GM12878 (cell line): ENCODE results near the gene ZNF688. TPM values are rescaled to one million over a fixed set of nuclear protein-coding genes. Genes with fewer than 3 reads are reported as not detected.
A peak's percentile ranks its signal among the peaks of the same experiment; 100 is the strongest.

ENCODE experiments used
- ATF7 ChIP-seq: fragments of 450-650 bp; IDR thresholded peaks from 2 replicates; pipeline ENCODE4 v1.6.1; 2016; ENCODE audit warnings: low read depth, mild to moderate bottlenecking
- CUX1 ChIP-seq: IDR thresholded peaks from 2 replicates; pipeline ENCODE4 v1.6.1; 2012; ENCODE audit warnings: improper control_type of control experiment, low read depth, low read length; ENCODE audit not compliant: insufficient replicate concordance
- GATAD2B ChIP-seq: fragments of 450-650 bp; conservative IDR thresholded peaks from 2 replicates; pipeline ENCODE4 v1.6.1; 2017; ENCODE audit warnings: low read depth, mild to moderate bottlenecking, moderate library complexity
- MTA2 ChIP-seq: fragments of 450-650 bp; IDR thresholded peaks from 2 replicates; pipeline ENCODE4 v1.6.1; 2016; ENCODE audit warnings: low read depth, mild to moderate bottlenecking, moderate library complexity
- MYB ChIP-seq: fragments of 150-350 bp; IDR thresholded peaks from 2 replicates; pipeline ENCODE4 v1.6.1; 2014; ENCODE audit warnings: mild to moderate bottlenecking, low read depth, low read length, borderline replicate concordance
- NFYB ChIP-seq: IDR thresholded peaks from 2 replicates; pipeline ENCODE4 v1.6.1; 2011; ENCODE audit warnings: low read depth, mild to moderate bottlenecking, low read length, improper control_type of control experiment, moderate library complexity; ENCODE audit not compliant: insufficient read depth
- PKNOX1 ChIP-seq: fragments of 450-650 bp; IDR thresholded peaks from 2 replicates; pipeline ENCODE4 v1.6.1; 2016; ENCODE audit warnings: mild to moderate bottlenecking
- PRDM15 ChIP-seq: fragments of 450-650 bp; formaldehyde crosslinking; IDR thresholded peaks from 2 replicates; pipeline ENCODE4 v1.4.0; 2020; ENCODE audit warnings: mild to moderate bottlenecking, moderate library complexity
- RCOR1 ChIP-seq: conservative IDR thresholded peaks from 2 replicates; pipeline ENCODE4 v1.6.1; 2012; ENCODE audit warnings: low read depth, low read length, improper control_type of control experiment
- RELA ChIP-seq: fragments of 450-650 bp; IDR thresholded peaks from 2 replicates; pipeline ENCODE4 v1.8.0; 2014; ENCODE audit warnings: borderline replicate concordance; ENCODE audit not compliant: partially characterized antibody
- SIN3A ChIP-seq: IDR thresholded peaks from 2 replicates; pipeline ENCODE4 v1.6.1; 2012; ENCODE audit warnings: low read depth, low read length, improper control_type of control experiment
- SMARCA5 ChIP-seq: fragments of 450-650 bp; IDR thresholded peaks from 2 replicates; pipeline ENCODE4 v1.6.1; 2017; ENCODE audit warnings: mild to moderate bottlenecking
- ZNF274 ChIP-seq: IDR thresholded peaks from one replicate; pipeline ENCODE4 v1.8.0; 2011; ENCODE audit not compliant: insufficient read length, insufficient read depth
- ZNF592 ChIP-seq: fragments of 450-650 bp; IDR thresholded peaks from 2 replicates; pipeline ENCODE4 v1.6.1; 2017; ENCODE audit warnings: mild to moderate bottlenecking, moderate library complexity
- polyA plus RNA-seq, 11 experiments: library from polyadenylated mRNA; depleted of rRNA in 4 of 11; unstranded in 6 of 11; stranded (reverse) in 5 of 11; fragments of >200 nt; fragmentation: Nextera tagmentation in 4 of 11; fragmentation: Illumina TruSeq in 1 of 11; extraction: Ambion mirVana in 4 of 11; extraction: Trizol in 1 of 11; gene quantifications; 1 replicate in 1 of 11; 2 replicates in 10 of 11; pipeline versions ENCODE4 v1.2.1 to v1.2.3, GENCODE V29; 2011 to 2016; ENCODE audit warnings: inconsistent platforms in 2 of 11, missing spikeins in 2 of 11, low read depth in 1 of 11
- total RNA-seq, 4 experiments: library from RNA; depleted of rRNA in 3 of 4; stranded (reverse); fragments of >200 nt in 3 of 4; fragmentation: Illumina TruSeq in 1 of 4; extraction: Trizol in 1 of 4; gene quantifications; 2 replicates each; pipeline versions ENCODE4 v1.2.1 to v1.2.3, GENCODE V29; 2013 to 2021

ZNF688 gene
- total and polyA plus RNA-seq, 10 of the 15 experiments (the other 5 are each of a cell fraction or from before 2014, with no cell fraction given), result 0.14 to 17.4 (median 10.6) TPM

- TF ChIP-seq ZNF592 (no peak), ZNF274 (no peak), CUX1 (no peak), MTA2 (no peak), NFYB (peak; percentile 98), ATF7 (peak; percentile 33; the same call in 1 of the 2 replicates), MYB (peak; percentile 68; the same call in 1 of the 2 replicates), RELA (no peak), PKNOX1 (peak; percentile 38; the same call in 1 of the 2 replicates), PRDM15 (no peak), SIN3A (peak; percentile 73; the same call in 1 of the 2 replicates), SMARCA5 (no peak), GATAD2B (peak; percentile 69), RCOR1 (0 out of 2 replicates have a peak, but pooled peaks have one; percentile 57)
Observed at GRCh38 chr16:30609926-30610839, 38.7 kb upstream of the ZNF688 start, which contains the start of gene ZNF689 (continued).
